ENCODE measurements around the gene ANKRD16.
"Not testable (repeated sequence)": the region's sequence is repeated elsewhere in the genome, so short reads cannot be mapped to it uniquely, and the experiment has no call there.

Gene ANKRD16

GRCh38 chr10:5910323-5911100, 20.8 kb upstream of the ANKRD16 start:
- no peaks in the 10 kb centered on the region for H3K9me3 Mint-ChIP-seq
- peaks cover 34% of the 10 kb centered on the region for H3K4me1 Mint-ChIP-seq
- peaks cover 82% of the 10 kb centered on the region for H3K36me3 Mint-ChIP-seq (ENCODE audit: low read depth)
- H3K27me3 Mint-ChIP-seq (ENCODE audit: low read depth), result no peaks in the 10 kb centered on the region
- H3K27ac Mint-ChIP-seq, result peak overlapping the region in 1 of 3 experiments; percentile 18
- H3K4me3 Mint-ChIP-seq, result no peak overlapping the region
- no peak for TF ChIP-seq CTCF (IDR thresholded peaks at IDR 0.05; ENCODE audit: unreplicated experiment in 3 of 3)

- not testable (repeated sequence) for H3K9me3 Mint-ChIP-seq; H3K4me3 Mint-ChIP-seq; H3K27me3 Mint-ChIP-seq (ENCODE audit: low read depth)
- Mint-ChIP-seq H3K4me1 (peaks cover 35% of the 10 kb centered on the region), H3K27ac (peak overlapping the region in 1 of 3 experiments; percentile 18), H3K36me3 (ENCODE audit: low read depth) (peaks cover 70% of the 10 kb centered on the region)
These were observed 19.0 kb upstream of the ANKRD16 start for GRCh38 chr10:5908676-5909075.

GRCh38 chr10:5906651-5907050, 17.0 kb upstream of the ANKRD16 start:
- Mint-ChIP-seq H3K4me1 (peaks cover 35% of the 10 kb centered on the region), H3K27ac (no peak overlapping the region), H3K9me3 (no peaks in the 10 kb centered on the region), H3K4me3 (no peak overlapping the region), H3K27me3 (ENCODE audit: low read depth) (no peaks in the 10 kb centered on the region), H3K36me3 (ENCODE audit: low read depth) (peaks cover 57% of the 10 kb centered on the region)
- TF ChIP-seq CTCF (IDR thresholded peaks at IDR 0.05; ENCODE audit: unreplicated experiment in 3 of 3), result no peak

GRCh38 chr10:5905854-5906507, 16.3 kb upstream of the ANKRD16 start:
- TF ChIP-seq CTCF (IDR thresholded peaks at IDR 0.05; ENCODE audit: unreplicated experiment in 3 of 3), result no peak
- no peak overlapping the region for H3K27ac Mint-ChIP-seq
- peaks cover 53% of the 10 kb centered on the region for H3K36me3 Mint-ChIP-seq (ENCODE audit: low read depth)

GRCh38 chr10:5904227-5904626, 14.5 kb upstream of the ANKRD16 start:
- Mint-ChIP-seq H3K36me3 (ENCODE audit: low read depth) (peaks cover 44% of the 10 kb centered on the region), H3K4me1 (peaks cover 27% of the 10 kb centered on the region), H3K4me3 (no peak overlapping the region), H3K27me3 (ENCODE audit: low read depth) (no peaks in the 10 kb centered on the region), H3K9me3 (no peaks in the 10 kb centered on the region), H3K27ac (no peak overlapping the region)
- no peak for TF ChIP-seq CTCF (IDR thresholded peaks at IDR 0.05; ENCODE audit: unreplicated experiment in 3 of 3)

More at GRCh38 chr10:5905854-5906507, 16.3 kb upstream of the ANKRD16 start:
- H3K4me1 Mint-ChIP-seq, result peaks cover 34% of the 10 kb centered on the region
- no peaks in the 10 kb centered on the region for H3K27me3 Mint-ChIP-seq (ENCODE audit: low read depth)
- H3K4me3 Mint-ChIP-seq, result peak overlapping the region in 1 of 3 experiments; percentile 10
- no peaks in the 10 kb centered on the region for H3K9me3 Mint-ChIP-seq

GRCh38 chr10:5903563-5903962, 13.9 kb upstream of the ANKRD16 start:
- Mint-ChIP-seq H3K4me1 (peaks cover 23% of the 10 kb centered on the region), H3K9me3 (no peaks in the 10 kb centered on the region), H3K4me3 (no peak overlapping the region), H3K36me3 (ENCODE audit: low read depth) (peaks cover 44% of the 10 kb centered on the region), H3K27me3 (ENCODE audit: low read depth) (no peaks in the 10 kb centered on the region), H3K27ac (no peak overlapping the region)
- no peak for TF ChIP-seq CTCF (IDR thresholded peaks at IDR 0.05; ENCODE audit: unreplicated experiment in 3 of 3)
